ENCODE results near the gene PAQR9.

Gene PAQR9

GRCh38 chr3:142982038-142982773 is 18.7 kb upstream of the PAQR9 start:
- TF ChIP-seq CTCF (IDR thresholded peaks at IDR 0.05; ENCODE audit: low read length, missing control alignments) = no peak

GRCh38 chr3:142981108-142981507 is 17.6 kb upstream of the PAQR9 start:
- no peak for DNase-seq (ENCODE audit: low read depth)
- no peak overlapping the region for H3K4me3 ChIP-seq (replicated peaks; ENCODE audit: low read depth, low read length)
- no peak for TF ChIP-seq CTCF (IDR thresholded peaks at IDR 0.05; ENCODE audit: low read length, missing control alignments)

More at GRCh38 chr3:142982038-142982773, 18.7 kb upstream of the PAQR9 start:
- H3K4me3 ChIP-seq (replicated peaks; ENCODE audit: low read depth, low read length) = no peak overlapping the region
- no peak for DNase-seq (ENCODE audit: low read depth)

GRCh38 chr3:142977399-142977728 is 13.9 kb upstream of the PAQR9 start:
- H3K4me3 ChIP-seq (replicated peaks; ENCODE audit: low read depth, low read length) = no peak overlapping the region
- no peak for DNase-seq (ENCODE audit: low read depth)
- no peak for TF ChIP-seq CTCF (IDR thresholded peaks at IDR 0.05; ENCODE audit: low read length, missing control alignments)

- no peak for TF ChIP-seq CTCF (IDR thresholded peaks at IDR 0.05; ENCODE audit: low read length, missing control alignments)
- peak; percentile 95 for DNase-seq (ENCODE audit: low read depth)
- no peak overlapping the region for H3K4me3 ChIP-seq (replicated peaks; ENCODE audit: low read depth, low read length)
Observed at GRCh38 chr3:142976621-142977398, 13.3 kb upstream of the PAQR9 start.

GRCh38 chr3:142975316-142975995 is 12.0 kb upstream of the PAQR9 start:
- no peak for DNase-seq (ENCODE audit: low read depth)
- no peak for TF ChIP-seq CTCF (IDR thresholded peaks at IDR 0.05; ENCODE audit: low read length, missing control alignments)
- no peak overlapping the region for H3K4me3 ChIP-seq (replicated peaks; ENCODE audit: low read depth, low read length)

- no peak for TF ChIP-seq CTCF (IDR thresholded peaks at IDR 0.05; ENCODE audit: low read length, missing control alignments)
- H3K4me3 ChIP-seq (replicated peaks; ENCODE audit: low read depth, low read length) = no peak overlapping the region
- no peak for DNase-seq (ENCODE audit: low read depth)
Observed at GRCh38 chr3:142973217-142974009, 9.9 kb upstream of the PAQR9 start.
